Small intestine (tissue), 7 donors: ENCODE results near the gene GRPR. TPM values are rescaled to one million over a fixed set of nuclear protein-coding genes. Genes with fewer than 3 reads are reported as not detected.

Experiments used
- DNase-seq, 2 donors: peaks; one replicate each; pipeline versions ENCODE4 v3.0.0 to v3.0.0-alpha.2; 2013
- FAIRE-seq: peaks from 2 replicates; lab custom pipeline; 2012; peaks lifted over from hg19 to GRCh38; lab: Jason Lieb, UNC
- H3K27ac ChIP-seq, 3 donors: one replicate each; pipeline ENCODE4 v1.5.1; 2013; ENCODE audit warnings: low read length in 2 of 3, mild to moderate bottlenecking in 2 of 3, control low read depth in 1 of 3, inconsistent platforms in 1 of 3, low read depth in 1 of 3, moderate library complexity in 1 of 3
- H3K27me3 ChIP-seq, 3 donors: one replicate each; pipeline ENCODE4 v1.6.1; 2013; ENCODE audit warnings: low read length in 3 of 3, inconsistent platforms in 1 of 3; ENCODE audit not compliant: control insufficient read depth in 3 of 3, insufficient read depth in 3 of 3
- H3K36me3 ChIP-seq, 3 donors: one replicate each; pipeline ENCODE4 v1.6.1; 2013; ENCODE audit warnings: low read length in 3 of 3, inconsistent platforms in 1 of 3, low read depth in 1 of 3, mild to moderate bottlenecking in 1 of 3, moderate library complexity in 1 of 3; ENCODE audit not compliant: control insufficient read depth in 3 of 3, insufficient read depth in 2 of 3
- H3K4me1 ChIP-seq, 3 donors: one replicate each; pipeline ENCODE4 v1.6.1; 2013; ENCODE audit warnings: low read length in 2 of 3, inconsistent platforms in 1 of 3, low read depth in 1 of 3, mild to moderate bottlenecking in 1 of 3, moderate library complexity in 1 of 3; ENCODE audit not compliant: control insufficient read depth in 3 of 3, insufficient read depth in 2 of 3
- H3K4me3 ChIP-seq, 3 donors: one replicate each; pipeline ENCODE4 v1.5.1; 2013; ENCODE audit warnings: low read length in 3 of 3, control low read depth in 1 of 3, inconsistent platforms in 1 of 3, low read depth in 1 of 3, mild to moderate bottlenecking in 1 of 3, moderate library complexity in 1 of 3
- H3K9me3 ChIP-seq, 2 donors: one replicate each; pipeline ENCODE4 v1.6.1; 2013; ENCODE audit warnings: low read depth in 1 of 2, low read length in 1 of 2; ENCODE audit not compliant: control insufficient read depth in 2 of 2, insufficient read depth in 1 of 2
- WGBS, 3 donors: extraction: QIAGEN DNeasy Blood & Tissue Kit; methylation state at CpG; one replicate each; pipeline ENCODE4 v1.1.7; 2013; 5-methylcytosine and 5-hydroxymethylcytosine counted together
- polyA plus RNA-seq, 4 donors: library from polyadenylated mRNA; stranded (reverse) in 3 of 4; unstranded in 1 of 4; fragments of 200-250 nt in 3 of 4; fragments of 120-200 nt in 1 of 4; gene quantifications; one replicate each; pipeline versions ENCODE4 v1.2.1 to v1.2.3, GENCODE V29; 2013
- donor health status: healthy with polysubstance abuse.
- donor health status: control.
- donor health status: control.
- donor health status: Bipolar disorder and iron deficiency.
- donor health status: healthy.

GRPR gene
- polyA plus RNA-seq, 4 donors = 0.06 to 0.15 TPM; not detected in 2

- Histone ChIP-seq H3K4me3 (no peak overlapping the region), H3K27ac (no peak overlapping the region), H3K4me1 (no peaks in the 10 kb centered on the region), H3K36me3 (no peaks in the 10 kb centered on the region), H3K9me3 (no peaks in the 10 kb centered on the region), H3K27me3 (no peaks in the 10 kb centered on the region)
- FAIRE-seq (no peak), DNase-seq (no peak)
- 92 to 100% (median 96%) methylated on average over 3 of the region's 3 CpGs for WGBS, 3 donors
Observed at GRCh38 chrX:16120431-16120830, 2.9 kb upstream of the GRPR start.

- DNase-seq (no peak), FAIRE-seq (no peak)
- 42 to 83% (median 66%) methylated on average over 7 of the region's 7 CpGs for WGBS, 3 donors
- Histone ChIP-seq H3K4me3 (no peak overlapping the region), H3K27me3 (no peaks in the 10 kb centered on the region), H3K4me1 (no peaks in the 10 kb centered on the region), H3K9me3 (no peaks in the 10 kb centered on the region), H3K27ac (no peak overlapping the region), H3K36me3 (no peaks in the 10 kb centered on the region)
Observed at GRCh38 chrX:16124201-16124600, 836 bp downstream of the GRPR start.

GRCh38 chrX:16125520-16126149 lies 2.3 kb downstream of the GRPR start:
- Histone ChIP-seq H3K27me3 (no peaks in the 10 kb centered on the region), H3K4me1 (no peaks in the 10 kb centered on the region), H3K36me3 (no peaks in the 10 kb centered on the region), H3K27ac (no peak overlapping the region), H3K9me3 (no peaks in the 10 kb centered on the region), H3K4me3 (no peak overlapping the region)
- peak; percentile 22 to 41 for DNase-seq
- WGBS, 3 donors = 15 to 38% (median 31%) methylated on average over 5 of the region's 5 CpGs
- FAIRE-seq = no peak

GRCh38 chrX:16130707-16131106 lies 7.3 kb downstream of the GRPR start:
- FAIRE-seq = no peak
- Histone ChIP-seq H3K27ac (no peak overlapping the region), H3K9me3 (no peaks in the 10 kb centered on the region), H3K4me3 (no peak overlapping the region), H3K27me3 (no peaks in the 10 kb centered on the region), H3K4me1 (no peaks in the 10 kb centered on the region), H3K36me3 (no peaks in the 10 kb centered on the region)
- no peak for DNase-seq
- WGBS, 3 donors = 36 to 48% (median 40%) methylated on average over 2 of the region's 2 CpGs

GRCh38 chrX:16134936-16135335 lies 11.6 kb downstream of the GRPR start:
- no peak for FAIRE-seq
- no peak for DNase-seq
- WGBS, 3 donors = 71 to 81% (median 71%) methylated on average over 1 of the region's 1 CpG
- Histone ChIP-seq H3K27me3 (no peaks in the 10 kb centered on the region), H3K27ac (no peak overlapping the region), H3K4me3 (no peak overlapping the region), H3K36me3 (no peaks in the 10 kb centered on the region), H3K4me1 (no peaks in the 10 kb centered on the region), H3K9me3 (no peaks in the 10 kb centered on the region)

- no peaks in the 10 kb centered on the region for H3K9me3 ChIP-seq
- no peaks in the 10 kb centered on the region for H3K27me3 ChIP-seq
- no peak overlapping the region for H3K27ac ChIP-seq
- H3K4me3 ChIP-seq = no peak overlapping the region
- 61 to 79% (median 71%) methylated on average over 2 of the region's 2 CpGs for WGBS, 3 donors
- FAIRE-seq (no peak), DNase-seq (no peak)
- no peaks in the 10 kb centered on the region for H3K36me3 ChIP-seq
- no peaks in the 10 kb centered on the region for H3K4me1 ChIP-seq
Observed at GRCh38 chrX:16136080-16136479, 12.7 kb downstream of the GRPR start.

GRCh38 chrX:16137416-16138107 lies 14.2 kb downstream of the GRPR start:
- H3K27me3 ChIP-seq = no peaks in the 10 kb centered on the region
- DNase-seq (no peak), FAIRE-seq (no peak)
- no peak overlapping the region for H3K27ac ChIP-seq
- no peak overlapping the region for H3K4me3 ChIP-seq
- H3K36me3 ChIP-seq = no peaks in the 10 kb centered on the region
- no peaks in the 10 kb centered on the region for H3K9me3 ChIP-seq
- no peaks in the 10 kb centered on the region for H3K4me1 ChIP-seq

GRCh38 chrX:16138108-16138427 lies 14.7 kb downstream of the GRPR start:
- no peaks in the 10 kb centered on the region for H3K36me3 ChIP-seq
- DNase-seq (no peak), FAIRE-seq (no peak)
- no peaks in the 10 kb centered on the region for H3K9me3 ChIP-seq
- no peaks in the 10 kb centered on the region for H3K4me1 ChIP-seq
- WGBS, 3 donors = 63 to 80% (median 72%) methylated on average over 1 of the region's 1 CpG
- H3K27ac ChIP-seq = no peak overlapping the region
- H3K27me3 ChIP-seq = no peaks in the 10 kb centered on the region
- no peak overlapping the region for H3K4me3 ChIP-seq

- no peak overlapping the region for H3K4me3 ChIP-seq
- H3K27me3 ChIP-seq = no peaks in the 10 kb centered on the region
- no peaks in the 10 kb centered on the region for H3K36me3 ChIP-seq
- no peaks in the 10 kb centered on the region for H3K4me1 ChIP-seq
- 57 to 76% (median 73%) methylated on average over 4 of the region's 4 CpGs for WGBS, 3 donors
- H3K9me3 ChIP-seq = no peaks in the 10 kb centered on the region
- no peak overlapping the region for H3K27ac ChIP-seq
- FAIRE-seq = no peak
- no peak for DNase-seq
Observed at GRCh38 chrX:16140448-16140847, 17.1 kb downstream of the GRPR start.
